Vagina (tissue), 2 donors: ENCODE data around the gene ANKRD53. TPM values are rescaled to one million over a fixed set of nuclear protein-coding genes. Genes with fewer than 3 reads are reported as not detected.
A peak's percentile ranks its signal among the peaks of the same experiment; 100 is the strongest.
"Not testable (repeated sequence)": the region's sequence is repeated elsewhere in the genome, so short reads cannot be mapped to it uniquely, and the experiment has no call there.

ENCODE experiments used
- DNase-seq, 2 donors: peaks; one replicate each; pipeline ENCODE4 v3.0.0-alpha.2; 2017; ENCODE audit errors: extremely low spot score in 2 of 2
- H3K27ac ChIP-seq: fragments of 200-600 bp; sonication (generic); one replicate; pipeline ENCODE4 v1.5.1; 2019
- H3K27me3 ChIP-seq: fragments of 200-600 bp; sonication (generic); one replicate; pipeline ENCODE4 v1.5.1; 2019
- H3K36me3 ChIP-seq, 2 donors: fragments of 200-600 bp; sonication (generic); one replicate each; pipeline ENCODE4 v1.5.1; 2017 to 2019
- H3K4me1 ChIP-seq: fragments of 200-600 bp; sonication (generic); one replicate; pipeline ENCODE4 v1.5.1; 2019
- H3K4me3 ChIP-seq, 2 donors: fragments of 200-600 bp; sonication (generic); 1 replicate in 1 of 2; 2 replicates in 1 of 2; pipeline ENCODE4 v1.5.1; 2016 to 2019
- H3K9me3 ChIP-seq: fragments of 200-600 bp; sonication (generic); one replicate; pipeline ENCODE4 v1.5.1; 2019
- CTCF ChIP-seq, 3 experiments: fragments of 450-650 bp in 2 of 3; fragments of 200-600 bp in 1 of 3; sonication (generic) in 1 of 3; IDR thresholded peaks; one replicate each; pipeline ENCODE4 v1.5.1; 2017 to 2019; ENCODE audit warnings: antibody characterized with exemption in 3 of 3, mild to moderate bottlenecking in 2 of 3, moderate library complexity in 2 of 3
- POLR2AphosphoS5 ChIP-seq, 2 donors: sonication (generic); formaldehyde crosslinking; IDR thresholded peaks; one replicate each; pipeline ENCODE4 v1.9.0; 2017; ENCODE audit warnings: antibody characterized with exemption in 2 of 2, mild to moderate bottlenecking in 2 of 2, low read depth in 1 of 2; ENCODE audit not compliant: insufficient read depth in 1 of 2
- intact Hi-C: fragments of 100-400 bp; cut with DNase I; formaldehyde crosslinking; loops from one replicate; pipeline ENCODE4 v1.15.1; 2023
- small RNA-seq: library from RNA; depleted of rRNA; stranded (forward); fragments of <200 nt; gene quantifications from one replicate; pipeline ENCODE3, GENCODE V24; 2016
- total RNA-seq: library from RNA; depleted of rRNA; stranded (reverse); fragments of >200 nt; gene quantifications from one replicate; pipeline ENCODE4 v1.2.3, GENCODE V29; 2016

Gene ANKRD53
- total RNA-seq, 1 donor from 2014 or later: 4.9 TPM

- H3K27ac ChIP-seq, H3K4me1 ChIP-seq, intact Hi-C loops, H3K36me3 ChIP-seq, DNase-seq, H3K9me3 ChIP-seq, H3K27me3 ChIP-seq, H3K4me3 ChIP-seq: not testable (repeated sequence)
- TF ChIP-seq POLR2AphosphoS5 (IDR thresholded peaks at IDR 0.05; ENCODE audit: insufficient read depth in 1 of 2, low read depth in 1 of 2) (peak in 1 of 2 donors; percentile 51), CTCF (IDR thresholded peaks at IDR 0.05) (peak in 1 of 3 experiments; percentile 37)
These were observed 45.3 kb downstream of the ANKRD53 start for GRCh38 chr2:71023553-71024243.

Small RNA genes within 50 kb of the gene (small RNA-seq; reads per million reads assigned to genes)
- not detected for gene RN7SL160P

Other genes with a start within 250 kb of the ANKRD53 start
- gene ADD2, start 210.4 kb upstream of the ANKRD53 start, total RNA-seq: 3.4 TPM
- not detected for gene FIGLA, start 188.0 kb upstream of the ANKRD53 start, total RNA-seq
- gene CLEC4F, start 158.0 kb upstream of the ANKRD53 start, total RNA-seq: 0.49 TPM
- gene CD207, start 142.8 kb upstream of the ANKRD53 start, total RNA-seq: 2.5 TPM
- gene VAX2, start 78.1 kb upstream of the ANKRD53 start, total RNA-seq: not detected
- gene ATP6V1B1, start 42.7 kb upstream of the ANKRD53 start, total RNA-seq: not detected
- 29.0 TPM for gene TEX261, start 16.2 kb downstream of the ANKRD53 start, total RNA-seq
- 110 TPM for gene NAGK, start 90.0 kb downstream of the ANKRD53 start, total RNA-seq
- gene MCEE, start 151.6 kb downstream of the ANKRD53 start, total RNA-seq: 12.8 TPM
- 21.6 TPM for gene MPHOSPH10, start 152.0 kb downstream of the ANKRD53 start, total RNA-seq
- 7.6 TPM for gene PAIP2B, start 248.5 kb downstream of the ANKRD53 start, total RNA-seq